GM12878 (cell line): ENCODE data around the gene UCP1.

Experiments used
- ASH2L ChIP-seq: fragments of 300-600, 200-600 bp; sonication (generic); IDR thresholded peaks from 2 replicates; pipeline ENCODE4 v1.6.1; 2017; ENCODE audit warnings: low read depth, mild to moderate bottlenecking, borderline replicate concordance
- CTCF ChIP-seq, 3 experiments: IDR thresholded peaks in 2 of 3; conservative IDR thresholded peaks in 1 of 3; 2 replicates each; pipeline ENCODE4 v1.5.1; 2011; ENCODE audit warnings: low read depth in 3 of 3, low read length in 3 of 3, mild to moderate bottlenecking in 3 of 3, control low read depth in 2 of 3, moderate library complexity in 2 of 3, inconsistent platforms in 1 of 3, mixed read lengths in 1 of 3; ENCODE audit not compliant: control insufficient read depth in 2 of 3, insufficient read depth in 1 of 3; ENCODE audit errors: extremely low read depth in 1 of 3
- E4F1 ChIP-seq: fragments of 450-650 bp; IDR thresholded peaks from 2 replicates; pipeline ENCODE4 v1.6.1; 2018; ENCODE audit warnings: borderline replicate concordance, mild to moderate bottlenecking; ENCODE audit not compliant: partially characterized antibody
- ELK1 ChIP-seq: IDR thresholded peaks from 2 replicates; pipeline ENCODE4 v1.6.1; 2012; ENCODE audit warnings: low read depth, low read length, improper control_type of control experiment
- EP300 ChIP-seq, 2 experiments: fragments of 150-350 bp in 1 of 2; IDR thresholded peaks; 2 replicates each; pipeline ENCODE4 v1.6.1; 2011 to 2012; ENCODE audit warnings: low read depth in 2 of 2, low read length in 2 of 2, borderline replicate concordance in 1 of 2, improper control_type of control experiment in 1 of 2, inconsistent platforms in 1 of 2; ENCODE audit not compliant: control insufficient read depth in 1 of 2
- HDAC6 ChIP-seq: fragments of 200-600 bp; sonication (generic); IDR thresholded peaks from one replicate; pipeline ENCODE4 v1.8.0; 2017; ENCODE audit warnings: antibody characterized with exemption; ENCODE audit not compliant: unreplicated experiment
- NFYB ChIP-seq: IDR thresholded peaks from 2 replicates; pipeline ENCODE4 v1.6.1; 2011; ENCODE audit warnings: low read depth, mild to moderate bottlenecking, low read length, improper control_type of control experiment, moderate library complexity; ENCODE audit not compliant: insufficient read depth
- RAD21 ChIP-seq: IDR thresholded peaks from 2 replicates; pipeline ENCODE4 v1.6.1; 2011; ENCODE audit warnings: mild to moderate bottlenecking, low read depth, low read length, moderate library complexity; ENCODE audit not compliant: insufficient read depth
- SMC3 ChIP-seq: IDR thresholded peaks from 2 replicates; pipeline ENCODE4 v1.6.1; 2011; ENCODE audit warnings: low read length, improper control_type of control experiment, borderline replicate concordance
- TF ChIP-seq, protein P1 (sequence below): fragments of 450-650 bp; IDR thresholded peaks from 2 replicates; pipeline ENCODE4 v1.6.1; 2016; ENCODE audit warnings: mild to moderate bottlenecking

- TF ChIP-seq CTCF (IDR thresholded peaks at IDR 0.05 in 2 of 3, conservative IDR thresholded peaks at IDR 0.05 in 1 of 3; ENCODE audit: control insufficient read depth in 2 of 3, extremely low read depth in 1 of 3, insufficient read depth in 1 of 3, low read depth in 3 of 3, low read length in 3 of 3) (no peak), E4F1 (no peak), SMC3 (no peak), RAD21 (no peak), ELK1 (no peak), NFYB (no peak), ASH2L (no peak), EP300 (IDR thresholded peaks at IDR 0.05; ENCODE audit: borderline replicate concordance in 1 of 2, control insufficient read depth in 1 of 2, low read depth in 2 of 2, low read length in 2 of 2) (no peak), HDAC6 (no peak)
- TF ChIP-seq, protein P1, sequence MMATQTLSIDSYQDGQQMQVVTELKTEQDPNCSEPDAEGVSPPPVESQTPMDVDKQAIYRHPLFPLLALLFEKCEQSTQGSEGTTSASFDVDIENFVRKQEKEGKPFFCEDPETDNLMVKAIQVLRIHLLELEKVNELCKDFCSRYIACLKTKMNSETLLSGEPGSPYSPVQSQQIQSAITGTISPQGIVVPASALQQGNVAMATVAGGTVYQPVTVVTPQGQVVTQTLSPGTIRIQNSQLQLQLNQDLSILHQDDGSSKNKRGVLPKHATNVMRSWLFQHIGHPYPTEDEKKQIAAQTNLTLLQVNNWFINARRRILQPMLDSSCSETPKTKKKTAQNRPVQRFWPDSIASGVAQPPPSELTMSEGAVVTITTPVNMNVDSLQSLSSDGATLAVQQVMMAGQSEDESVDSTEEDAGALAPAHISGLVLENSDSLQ: no peak
These were observed 9.1 kb downstream of the UCP1 start for GRCh38 chr4:140559696-140560095.
